K562 (cell line): ENCODE results near the gene PDE11A. TPM values are rescaled to one million over a fixed set of nuclear protein-coding genes. Genes with fewer than 3 reads are reported as not detected.

Source experiments
- ATAC-seq: fragments of 200-7000 bp; cut with Tn5 transposase; 3 replicates; pipeline ENCODE4 v1.9.1; 2020; ENCODE audit warnings: moderate library complexity
- BruUV-seq: library from RNA; stranded (reverse); fragments of 400-500 nt; replicated peaks from 2 replicates; lab custom pipeline; 2021; lab: Mats Ljungman, UMichigan
- CTCF ChIA-PET: fragments of 300-600 bp; formaldehyde crosslinking; extraction: SDS; loops from one replicate; lab custom pipeline; 2021; ENCODE audit warnings: low intra/inter-chr PET ratio; lab: Yijun Ruan, JAX
- POLR2A ChIA-PET: fragments of 300-600, 350-650 bp; sonication (Branson Sonifier 250); formaldehyde crosslinking; extraction: SDS; loops from one replicate; lab custom pipeline; 2021; ENCODE audit warnings: antibody characterized with exemption, inconsistent platforms; lab: Yijun Ruan, JAX
- DNase-seq, 4 experiments: peaks; one replicate each; pipeline versions ENCODE4 v3.0.0 to v3.0.0-alpha.2; 2011 to 2018; ENCODE audit warnings: low spot score in 3 of 4, mixed read lengths in 3 of 4; ENCODE audit errors: extremely low read depth in 1 of 4
- FAIRE-seq: peaks from 2 replicates; lab custom pipeline; 2011; peaks lifted over from hg19 to GRCh38; lab: Jason Lieb, UNC
- H2AFZ ChIP-seq: 2 replicates; pipeline ENCODE4 v1.6.0; 2011; ENCODE audit warnings: low read depth, low read length, control low read depth, inconsistent platforms
- H3K27ac ChIP-seq: fragments of 200-600 bp; 3 replicates; pipeline ENCODE4 v1.8.0; 2011; ENCODE audit warnings: low read depth, mild to moderate bottlenecking, control low read depth, inconsistent platforms, low read length, moderate library complexity, mixed read lengths; ENCODE audit errors: extremely low read depth
- H3K27me3 ChIP-seq, 2 experiments: fragments of 300-600 bp in 1 of 2; 2 replicates in 1 of 2; 3 replicates in 1 of 2; pipeline versions ENCODE4 v1.6.0 to v1.8.0; 2011; ENCODE audit warnings: inconsistent platforms in 2 of 2, low read length in 2 of 2, mild to moderate bottlenecking in 1 of 2, mixed read lengths in 1 of 2, moderate library complexity in 1 of 2; ENCODE audit not compliant: control insufficient read depth in 2 of 2, insufficient read depth in 2 of 2
- H3K36me3 ChIP-seq: fragments of 300-600 bp; 3 replicates; pipeline ENCODE4 v1.8.0; 2011; ENCODE audit warnings: mild to moderate bottlenecking, low read length, inconsistent platforms; ENCODE audit not compliant: control insufficient read depth, insufficient read depth
- H3K4me1 ChIP-seq, 2 experiments: fragments of 200-600 bp in 1 of 2; replicated peaks in 1 of 2; 2 replicates in 1 of 2; 3 replicates in 1 of 2; pipeline versions ENCODE4 v1.5.1 to v1.8.0; 2011; ENCODE audit warnings: inconsistent platforms in 2 of 2, low read length in 2 of 2, mild to moderate bottlenecking in 1 of 2, mixed read lengths in 1 of 2, moderate library complexity in 1 of 2; ENCODE audit not compliant: control insufficient read depth in 2 of 2, insufficient read depth in 2 of 2
- H3K4me2 ChIP-seq: 2 replicates; pipeline ENCODE4 v1.6.1; 2011; ENCODE audit warnings: low read length, control low read depth, inconsistent platforms, mixed read lengths; ENCODE audit not compliant: insufficient read depth
- H3K4me3 ChIP-seq: fragments of 200-600 bp; sonication (generic), shearing (Covaris generic); 2 replicates; pipeline ENCODE4 v1.5.1; 2016; ENCODE audit warnings: control low read depth, inconsistent platforms
- H3K79me2 ChIP-seq: fragments of 200-600 bp; 3 replicates; pipeline ENCODE4 v1.8.0; 2011; ENCODE audit warnings: low read length, inconsistent platforms; ENCODE audit not compliant: control insufficient read depth, insufficient read depth
- H3K9ac ChIP-seq, 2 experiments: 2 replicates each; pipeline versions ENCODE4 v1.6.0 to v1.6.1; 2011; ENCODE audit warnings: low read depth in 2 of 2, low read length in 2 of 2, control low read depth in 1 of 2, inconsistent platforms in 1 of 2, mild to moderate bottlenecking in 1 of 2, mixed read lengths in 1 of 2; ENCODE audit not compliant: insufficient read depth in 1 of 2
- H3K9me1 ChIP-seq: one replicate; pipeline ENCODE4 v1.6.0; 2011; ENCODE audit warnings: inconsistent platforms, mild to moderate bottlenecking, low read length, moderate library complexity; ENCODE audit not compliant: control insufficient read depth, insufficient read depth
- H3K9me3 ChIP-seq: replicated peaks from 2 replicates; pipeline ENCODE4 v1.5.1; 2011; ENCODE audit warnings: low read depth, low read length, inconsistent platforms; ENCODE audit not compliant: control insufficient read depth, insufficient read depth
- H4K20me1 ChIP-seq: replicated peaks from 2 replicates; pipeline ENCODE4 v1.6.1; 2011; ENCODE audit warnings: low read length, inconsistent platforms, mixed read lengths; ENCODE audit not compliant: control insufficient read depth, insufficient read depth
- EWSR1 ChIP-seq: fragments of 450-650 bp; IDR thresholded peaks from 2 replicates; pipeline ENCODE4 v1.6.1; 2018; ENCODE audit warnings: borderline replicate concordance, mild to moderate bottlenecking, low read depth, moderate library complexity; ENCODE audit not compliant: partially characterized antibody
- MEIS2 ChIP-seq: fragments of 450-650 bp; IDR thresholded peaks from 2 replicates; pipeline ENCODE4 v1.6.1; 2014; ENCODE audit warnings: mild to moderate bottlenecking; ENCODE audit not compliant: partially characterized antibody
- PBX2 ChIP-seq, 2 experiments: IDR thresholded peaks in 1 of 2; conservative IDR thresholded peaks in 1 of 2; 2 replicates each; pipeline ENCODE4 v1.6.1; 2016; ENCODE audit warnings: low read depth in 2 of 2, mild to moderate bottlenecking in 1 of 2, missing compliant biosample characterization in 1 of 2, missing genetic modification characterization in 1 of 2, moderate library complexity in 1 of 2
- PKNOX1 ChIP-seq: fragments of 450-650 bp; IDR thresholded peaks from 2 replicates; pipeline ENCODE4 v1.6.1; 2016
- WGBS: fragments of 100-300 bp; shearing (Covaris generic); methylation state at CpG from one replicate; pipeline ENCODE4 v1.1.6; 2016; ENCODE audit warnings: low coverage, mixed read lengths; ENCODE audit not compliant: insufficient coverage; ENCODE audit errors: missing lambda C conversion rate; 5-methylcytosine and 5-hydroxymethylcytosine counted together
- in situ Hi-C: fragments of 300-500 bp; cut with MboI; formaldehyde crosslinking; loops from 4 replicates; pipeline ENCODE4 v1.15.0; 2018; ENCODE audit warnings: inconsistent platforms, mixed read lengths
- intact Hi-C: fragments of 100-400 bp; cut with micrococcal nuclease; formaldehyde crosslinking; loops from 2 replicates; pipeline ENCODE4 v1.14.2; 2022
- polyA plus RNA-seq, 8 experiments: library from polyadenylated mRNA; depleted of rRNA in 4 of 8; stranded (reverse) in 5 of 8; unstranded in 3 of 8; fragments of >200 nt; fragmentation: Nextera tagmentation in 2 of 8; fragmentation: Illumina TruSeq in 1 of 8; extraction: Ambion mirVana in 2 of 8; extraction: Trizol in 1 of 8; gene quantifications; 2 replicates each; pipeline versions ENCODE4 v1.2.1 to v1.2.3, GENCODE V29; 2011 to 2014; ENCODE audit warnings: inconsistent platforms in 1 of 8, missing spikeins in 1 of 8
- total RNA-seq, 7 experiments: library from RNA; depleted of rRNA in 6 of 7; stranded (reverse); fragments of >200 nt in 6 of 7; fragmentation: Illumina TruSeq in 2 of 7; extraction: Trizol in 2 of 7; gene quantifications; 2 replicates each; pipeline versions ENCODE4 v1.2.1 to v1.2.3, GENCODE V29; 2011 to 2021; ENCODE audit warnings: low replicate concordance in 1 of 7

PDE11A gene
- total and polyA plus RNA-seq, 9 of the 15 experiments (the other 6 are each of a cell fraction or from before 2014, with no cell fraction given): 3.2 to 22.1 (median 5.7) TPM

DNA sequence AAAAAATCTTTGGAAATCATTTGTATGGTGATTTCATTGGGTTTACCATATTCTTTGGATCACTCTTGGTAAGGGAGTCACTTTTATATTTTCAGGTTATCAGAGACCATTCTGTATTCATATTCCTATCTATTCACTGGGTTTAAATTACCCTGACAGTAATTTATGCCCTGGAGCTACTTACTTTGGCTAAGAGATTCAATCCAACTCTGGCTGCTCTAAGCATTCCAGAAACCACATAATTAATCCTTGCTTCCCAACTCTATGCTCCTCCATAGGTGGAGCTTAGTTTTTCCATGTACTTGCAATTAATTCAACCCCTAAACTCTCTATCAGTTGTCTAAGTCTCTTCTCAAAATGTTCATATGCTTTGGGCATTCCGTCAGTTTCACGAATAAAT is 343.7 kb downstream of the PDE11A start:
- Histone ChIP-seq H3K9me3 (no peaks in the 10 kb centered on the region), H3K27ac (peak overlapping the region; percentile 63; the same call in 2 of the 3 replicates), H3K9ac (no peak overlapping the region; a peak in 1 of 4 replicates), H3K36me3 (no peaks in the 10 kb centered on the region), H3K79me2 (no peaks in the 10 kb centered on the region), H4K20me1 (no peaks in the 10 kb centered on the region), H3K4me2 (no peak overlapping the region), H3K9me1 (no peaks in the 10 kb centered on the region), H3K4me1 (peaks cover 0 to 42% of the 10 kb centered on the region in 2 experiments; a peak in 4 of 5 replicates), H2AFZ (peak overlapping the region; percentile 69; the same call in 1 of the 2 replicates), H3K4me3 (no peak overlapping the region), H3K27me3 (no peaks in the 10 kb centered on the region)
- CTCF ChIA-PET: no interaction called here
- ATAC-seq (no peak), FAIRE-seq (no peak), DNase-seq (no peak)
- 53% methylated on average over 2 of the region's 2 CpGs for WGBS
- intact Hi-C loops: loop anchor here (2.0 to 10.0 kb wide), 2 partner anchors 26 to 124 kb away; no protein-coding TSS in a partner anchor
- POLR2A ChIA-PET: interaction anchor here (0.8 to 2.6 kb wide), 5 partner anchors 10 to 399 kb away, joined by 3 to 10 read pairs (median 3); no protein-coding TSS in a partner anchor
- TF ChIP-seq PBX2 (CRISPR knock-in tag; IDR thresholded peaks at IDR 0.05; ENCODE audit: low read depth) (no peak), PBX2 (tag; conservative IDR thresholded peaks at IDR 0.05; ENCODE audit: low read depth) (peak; percentile 44), EWSR1 (no peak), MEIS2 (peak; percentile 57), PKNOX1 (0 out of 2 replicates have a peak, but pooled peaks have one; percentile 47)
- in situ Hi-C loops: loop anchor here (10.0 kb wide), 3 partner anchors 234 to 564 kb away; no protein-coding TSS in a partner anchor
- BruUV-seq: no TSS peak
